ENCODE results near the gene PCDHAC1. TPM values are rescaled to one million over a fixed set of nuclear protein-coding genes. Genes with fewer than 3 reads are reported as not detected.
A peak's percentile ranks its signal among the peaks of the same experiment; 100 is the strongest.

Gene PCDHAC1
- total RNA-seq, 3 donors from 2014 or later: 0.80 to 2.5 (median 2.3) TPM

DNA sequence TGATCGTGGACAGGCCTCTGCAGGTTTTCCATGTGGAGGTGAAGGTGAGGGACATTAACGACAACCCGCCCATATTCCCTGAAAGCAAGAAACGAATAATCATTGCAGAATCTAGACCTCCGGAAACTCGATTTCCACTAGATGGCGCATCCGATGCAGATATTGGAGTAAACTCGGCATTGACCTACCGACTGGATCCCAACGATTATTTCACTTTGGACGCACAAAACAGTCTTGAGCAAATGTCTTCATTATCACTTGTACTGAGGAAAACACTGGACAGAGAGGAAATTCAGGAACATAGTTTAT lies 43.6 kb upstream of the PCDHAC1 start:
- no peaks in the 10 kb centered on the region for H3K27me3 ChIP-seq
- peaks cover 26 to 51% of the 10 kb centered on the region in 2 donors for H3K9me3 ChIP-seq
- intact Hi-C loops (cut with DNase I; ENCODE audit: low total_unique reads): no loop called here
- no peaks in the 10 kb centered on the region for H3K4me1 ChIP-seq
- no peak for DNase-seq (ENCODE audit: low spot score in 2 of 2)
- TF ChIP-seq POLR2A (IDR thresholded peaks at IDR 0.05): no peak
- no peak for TF ChIP-seq POLR2AphosphoS5 (IDR thresholded peaks at IDR 0.05)
- TF ChIP-seq, protein P1, sequence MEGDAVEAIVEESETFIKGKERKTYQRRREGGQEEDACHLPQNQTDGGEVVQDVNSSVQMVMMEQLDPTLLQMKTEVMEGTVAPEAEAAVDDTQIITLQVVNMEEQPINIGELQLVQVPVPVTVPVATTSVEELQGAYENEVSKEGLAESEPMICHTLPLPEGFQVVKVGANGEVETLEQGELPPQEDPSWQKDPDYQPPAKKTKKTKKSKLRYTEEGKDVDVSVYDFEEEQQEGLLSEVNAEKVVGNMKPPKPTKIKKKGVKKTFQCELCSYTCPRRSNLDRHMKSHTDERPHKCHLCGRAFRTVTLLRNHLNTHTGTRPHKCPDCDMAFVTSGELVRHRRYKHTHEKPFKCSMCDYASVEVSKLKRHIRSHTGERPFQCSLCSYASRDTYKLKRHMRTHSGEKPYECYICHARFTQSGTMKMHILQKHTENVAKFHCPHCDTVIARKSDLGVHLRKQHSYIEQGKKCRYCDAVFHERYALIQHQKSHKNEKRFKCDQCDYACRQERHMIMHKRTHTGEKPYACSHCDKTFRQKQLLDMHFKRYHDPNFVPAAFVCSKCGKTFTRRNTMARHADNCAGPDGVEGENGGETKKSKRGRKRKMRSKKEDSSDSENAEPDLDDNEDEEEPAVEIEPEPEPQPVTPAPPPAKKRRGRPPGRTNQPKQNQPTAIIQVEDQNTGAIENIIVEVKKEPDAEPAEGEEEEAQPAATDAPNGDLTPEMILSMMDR (IDR thresholded peaks at IDR 0.05): no peak
- H3K4me3 ChIP-seq: peak overlapping the region in 2 of 3 donors; percentile 32 to 50
- no peaks in the 10 kb centered on the region for H3K36me3 ChIP-seq
- no peak overlapping the region for H3K27ac ChIP-seq

- H3K27me3 ChIP-seq: no peaks in the 10 kb centered on the region
- TF ChIP-seq POLR2A (IDR thresholded peaks at IDR 0.05): no peak
- TF ChIP-seq, protein P1 (IDR thresholded peaks at IDR 0.05): no peak
- TF ChIP-seq POLR2AphosphoS5 (IDR thresholded peaks at IDR 0.05): no peak
- no peak overlapping the region for H3K27ac ChIP-seq
Observed at GRCh38 chr5:140883373-140883772, 42.7 kb upstream of the PCDHAC1 start.

DNA sequence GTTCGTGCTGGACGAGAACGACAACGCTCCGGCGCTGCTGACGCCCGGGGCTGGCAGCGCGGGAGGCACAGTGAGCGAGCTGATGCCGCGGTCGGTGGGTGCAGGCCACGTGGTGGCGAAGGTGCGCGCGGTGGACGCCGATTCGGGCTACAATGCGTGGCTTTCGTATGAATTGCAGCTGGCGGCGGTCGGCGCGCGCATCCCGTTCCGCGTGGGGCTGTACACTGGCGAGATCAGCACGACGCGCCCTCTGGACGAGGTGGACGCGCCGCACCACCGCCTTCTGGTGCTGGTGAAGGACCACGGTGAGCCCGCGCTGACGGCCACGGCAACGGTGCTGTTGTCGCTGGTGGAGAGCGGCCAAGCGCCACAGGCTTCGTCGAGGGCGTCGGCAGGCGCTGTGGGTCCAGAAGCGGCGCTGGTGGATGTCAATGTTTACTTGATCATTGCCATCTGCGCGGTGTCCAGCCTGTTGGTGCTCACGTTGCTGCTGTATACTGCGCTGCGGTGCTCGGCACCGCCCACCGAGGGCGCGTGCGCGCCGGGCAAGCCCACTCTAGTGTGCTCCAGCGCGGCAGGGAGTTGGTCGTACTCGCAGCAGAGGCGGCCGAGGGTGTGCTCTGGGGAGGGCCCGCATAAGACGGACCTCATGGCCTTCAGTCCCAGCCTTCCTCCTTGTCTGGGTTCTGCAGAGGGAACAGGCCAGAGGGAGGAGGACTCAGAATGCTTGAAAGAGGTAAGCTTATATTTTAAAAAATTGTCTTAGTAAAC lies 42.0 kb upstream of the PCDHAC1 start:
- Histone ChIP-seq H3K36me3 (no peaks in the 10 kb centered on the region), H3K27me3 (no peaks in the 10 kb centered on the region), H3K4me1 (no peaks in the 10 kb centered on the region), H3K27ac (no peak overlapping the region), H3K9me3 (peaks cover 25 to 42% of the 10 kb centered on the region in 2 donors), H3K4me3 (no peak overlapping the region)
- TF ChIP-seq, protein P1 (IDR thresholded peaks at IDR 0.05): no peak
- TF ChIP-seq POLR2AphosphoS5 (IDR thresholded peaks at IDR 0.05) (no peak), POLR2A (IDR thresholded peaks at IDR 0.05) (no peak)
- intact Hi-C loops (cut with DNase I; ENCODE audit: low total_unique reads): no loop called here
- no peak for DNase-seq (ENCODE audit: low spot score in 2 of 2)

More at GRCh38 chr5:140883373-140883772, 42.7 kb upstream of the PCDHAC1 start:
- Histone ChIP-seq H3K9me3 (peaks cover 25 to 44% of the 10 kb centered on the region in 2 donors), H3K4me3 (no peak overlapping the region), H3K36me3 (no peaks in the 10 kb centered on the region), H3K4me1 (no peaks in the 10 kb centered on the region)
- intact Hi-C loops (cut with DNase I; ENCODE audit: low total_unique reads): no loop called here
- no peak for DNase-seq (ENCODE audit: low spot score in 2 of 2)

DNA sequence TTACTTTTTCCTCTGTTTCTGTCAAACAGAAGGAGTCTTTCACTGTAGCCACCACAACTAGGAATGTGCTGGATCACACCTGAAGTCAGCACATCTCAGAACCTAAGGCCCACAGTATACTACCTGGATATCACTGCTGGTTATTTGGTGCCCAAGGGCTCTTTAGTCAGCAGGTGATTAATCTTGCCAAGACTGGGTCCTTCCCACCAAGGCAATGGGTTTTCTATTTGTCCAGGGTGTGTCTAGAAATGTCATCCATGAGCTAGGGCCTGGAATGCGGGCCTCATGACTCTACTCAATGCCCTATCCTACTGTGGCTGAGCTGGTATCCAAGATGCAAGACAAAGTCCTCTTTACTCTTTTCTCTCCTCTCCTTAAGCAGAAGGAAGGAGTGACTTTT lies 9.8 kb upstream of the PCDHAC1 start:
- peaks cover 3 to 25% of the 10 kb centered on the region in 2 donors for H3K9me3 ChIP-seq
- no peak for TF ChIP-seq POLR2A (IDR thresholded peaks at IDR 0.05)
- TF ChIP-seq, protein P1 (IDR thresholded peaks at IDR 0.05): no peak
- no peak for TF ChIP-seq POLR2AphosphoS5 (IDR thresholded peaks at IDR 0.05)
- H3K27me3 ChIP-seq: no peaks in the 10 kb centered on the region
- intact Hi-C loops (cut with DNase I; ENCODE audit: low total_unique reads): no loop called here
- DNase-seq (ENCODE audit: low spot score in 2 of 2): no peak
- H3K36me3 ChIP-seq: no peaks in the 10 kb centered on the region
- no peaks in the 10 kb centered on the region for H3K4me1 ChIP-seq
- H3K4me3 ChIP-seq: no peak overlapping the region
- H3K27ac ChIP-seq: no peak overlapping the region

- intact Hi-C loops (cut with DNase I; ENCODE audit: low total_unique reads): no loop called here
- Histone ChIP-seq H3K36me3 (no peaks in the 10 kb centered on the region), H3K9me3 (no peaks in the 10 kb centered on the region), H3K4me1 (no peaks in the 10 kb centered on the region), H3K4me3 (no peak overlapping the region), H3K27ac (no peak overlapping the region), H3K27me3 (no peaks in the 10 kb centered on the region)
- no peak for DNase-seq (ENCODE audit: low spot score in 2 of 2)
- TF ChIP-seq, protein P1 (IDR thresholded peaks at IDR 0.05): no peak
- TF ChIP-seq POLR2AphosphoS5 (IDR thresholded peaks at IDR 0.05) (no peak), POLR2A (IDR thresholded peaks at IDR 0.05) (no peak)
Observed at GRCh38 chr5:140923601-140924000, 2.5 kb upstream of the PCDHAC1 start.

All from breast epithelium (tissue), 4 donors.